CD4-positive, alpha-beta T cell (primary cell): ENCODE measurements around the gene PRF1. TPM values are rescaled to one million over a fixed set of nuclear protein-coding genes. Genes with fewer than 3 reads are reported as not detected.

Experiments
- ATAC-seq: fragments of 200-7000 bp; cut with Tn5 transposase; one replicate; pipeline ENCODE4 v1.10.0; 2022; ENCODE audit warnings: mild to moderate bottlenecking; ENCODE audit not compliant: poor library complexity
- CTCF ChIA-PET: fragments of 350-600 bp; sonication (Branson Sonifier 250); formaldehyde crosslinking; loops from one replicate; lab custom pipeline; 2021; ENCODE audit warnings: antibody characterized with exemption, inconsistent platforms; lab: Charles Lee
- POLR2A ChIA-PET: fragments of 350-600 bp; sonication (Branson Sonifier 250); formaldehyde crosslinking; loops from one replicate; lab custom pipeline; 2021; ENCODE audit warnings: antibody characterized with exemption, inconsistent platforms; lab: Charles Lee
- DNase-seq, 14 experiments: peaks; one replicate each; pipeline ENCODE4 v3.0.0-alpha.2; 2013 to 2020; ENCODE audit warnings: mixed read lengths in 2 of 14
- H3K27ac ChIP-seq, 2 donors: one replicate each; pipeline versions ENCODE4 v1.5.1 to v1.7.0; 2013; ENCODE audit warnings: low read length in 2 of 2, low read depth in 1 of 2, mild to moderate bottlenecking in 1 of 2
- H3K27me3 ChIP-seq, 2 experiments: 1 replicate in 1 of 2; 2 replicates in 1 of 2; pipeline versions ENCODE4 v1.6.1 to v1.7.0; 2013; ENCODE audit warnings: low read length in 2 of 2, control low read depth in 1 of 2, mild to moderate bottlenecking in 1 of 2, moderate library complexity in 1 of 2; ENCODE audit not compliant: insufficient read depth in 2 of 2, control insufficient read depth in 1 of 2
- H3K36me3 ChIP-seq: one replicate; pipeline ENCODE4 v1.6.1; 2013; ENCODE audit warnings: low read length, control low read depth; ENCODE audit not compliant: insufficient read depth
- H3K4me1 ChIP-seq: one replicate; pipeline ENCODE4 v1.6.1; 2013; ENCODE audit warnings: low read length, control low read depth; ENCODE audit not compliant: insufficient read depth
- H3K4me3 ChIP-seq: one replicate; pipeline ENCODE4 v1.5.1; 2013; ENCODE audit warnings: mild to moderate bottlenecking, low read length, moderate library complexity
- H3K9me3 ChIP-seq, 2 experiments: 1 replicate in 1 of 2; 2 replicates in 1 of 2; pipeline versions ENCODE4 v1.6.1 to v1.7.0; 2013; ENCODE audit warnings: low read length in 2 of 2, mild to moderate bottlenecking in 2 of 2, control low read depth in 1 of 2, moderate library complexity in 1 of 2; ENCODE audit not compliant: control insufficient read depth in 1 of 2, insufficient read depth in 1 of 2
- H3K27ac Mint-ChIP-seq: one replicate; pipeline ENCODE4 v1.8.0; 2020; ENCODE audit warnings: mixed read lengths
- H3K27me3 Mint-ChIP-seq: one replicate; pipeline ENCODE4 v1.8.0; 2021; ENCODE audit warnings: mixed read lengths
- H3K36me3 Mint-ChIP-seq: one replicate; pipeline ENCODE4 v1.8.0; 2021; ENCODE audit warnings: low read depth, mixed read lengths
- H3K4me1 Mint-ChIP-seq: one replicate; pipeline ENCODE4 v1.8.0; 2021; ENCODE audit warnings: low read depth, mixed read lengths
- H3K4me3 Mint-ChIP-seq: one replicate; pipeline ENCODE4 v1.8.0; 2020; ENCODE audit warnings: mild to moderate bottlenecking, mixed read lengths
- H3K9me3 Mint-ChIP-seq: one replicate; pipeline ENCODE4 v1.8.0; 2020; ENCODE audit warnings: mixed read lengths
- CTCF ChIP-seq: fragments of 200-600 bp; IDR thresholded peaks from one replicate; pipeline ENCODE4 v1.8.0; 2022; ENCODE audit warnings: antibody characterized with exemption, mild to moderate bottlenecking
- intact Hi-C, 2 experiments: fragments of 100-400 bp; cut with DNase I in 1 of 2; cut with micrococcal nuclease in 1 of 2; formaldehyde crosslinking; loops; one replicate each; pipeline versions ENCODE4 v1.15.1 to v1.9.0; 2023 to 2025; cut with DNase I, micrococcal nuclease
- total RNA-seq, 174 experiments: library from RNA in 2 of 174; stranded (reverse) in 2 of 174; gene quantifications; one replicate each; pipeline ENCODE4 v1.2.3 and lab custom pipeline; 2021 to 2026

PRF1 gene
- total RNA-seq, 2 experiments from 2014 or later: 7.4 to 9.4 TPM

- ChIA-PET CTCF (no interaction called here), POLR2A (no interaction called here)
- no peaks in the 10 kb centered on the region for H3K4me1 Mint-ChIP-seq
- H3K36me3 Mint-ChIP-seq: peaks cover 6% of the 10 kb centered on the region
- TF ChIP-seq CTCF: no peak
- intact Hi-C loops: no loop called here
- peaks cover 0 to 12% of the 10 kb centered on the region in 2 experiments for H3K9me3 ChIP-seq
- ATAC-seq (no peak), DNase-seq (no peak)
- H3K27ac Mint-ChIP-seq: no peak overlapping the region
- no peaks in the 10 kb centered on the region for H3K36me3 ChIP-seq
- H3K4me3 Mint-ChIP-seq: no peak overlapping the region
- no peaks in the 10 kb centered on the region for H3K27me3 ChIP-seq
- H3K27ac ChIP-seq: no peak overlapping the region
- peaks cover 12% of the 10 kb centered on the region for H3K27me3 Mint-ChIP-seq
- peaks cover 6% of the 10 kb centered on the region for H3K4me1 ChIP-seq
- H3K4me3 ChIP-seq: no peak overlapping the region
- peaks cover 14% of the 10 kb centered on the region for H3K9me3 Mint-ChIP-seq
Measured at GRCh38 chr10:70620020-70620289, 17.4 kb upstream of the PRF1 start.

GRCh38 chr10:70619271-70620019 lies 16.9 kb upstream of the PRF1 start:
- TF ChIP-seq CTCF: no peak
- ATAC-seq (no peak), DNase-seq (no peak)
- Histone ChIP-seq H3K27me3 (no peaks in the 10 kb centered on the region), H3K4me3 (no peak overlapping the region), H3K27ac (no peak overlapping the region), H3K36me3 (no peaks in the 10 kb centered on the region), H3K4me1 (peaks cover 6% of the 10 kb centered on the region), H3K9me3 (peaks cover 0 to 12% of the 10 kb centered on the region in 2 experiments)
- H3K27ac Mint-ChIP-seq: no peak overlapping the region
- POLR2A ChIA-PET: no interaction called here
- H3K36me3 Mint-ChIP-seq: peaks cover 6% of the 10 kb centered on the region
- H3K27me3 Mint-ChIP-seq: peaks cover 12% of the 10 kb centered on the region
- no peak overlapping the region for H3K4me3 Mint-ChIP-seq
- peaks cover 14% of the 10 kb centered on the region for H3K9me3 Mint-ChIP-seq
- no peaks in the 10 kb centered on the region for H3K4me1 Mint-ChIP-seq
- CTCF ChIA-PET: no interaction called here
- intact Hi-C loops: no loop called here

GRCh38 chr10:70618663-70619062 lies 16.1 kb upstream of the PRF1 start:
- ChIA-PET POLR2A (no interaction called here), CTCF (no interaction called here)
- no peaks in the 10 kb centered on the region for H3K4me1 Mint-ChIP-seq
- no peak overlapping the region for H3K4me3 Mint-ChIP-seq
- no peak for ATAC-seq
- Histone ChIP-seq H3K4me1 (peaks cover 6% of the 10 kb centered on the region), H3K27ac (no peak overlapping the region), H3K27me3 (no peaks in the 10 kb centered on the region), H3K4me3 (no peak overlapping the region), H3K36me3 (no peaks in the 10 kb centered on the region), H3K9me3 (peaks cover 0 to 12% of the 10 kb centered on the region in 2 experiments)
- peaks cover 14% of the 10 kb centered on the region for H3K9me3 Mint-ChIP-seq
- H3K36me3 Mint-ChIP-seq: peaks cover 6% of the 10 kb centered on the region
- peaks cover 12% of the 10 kb centered on the region for H3K27me3 Mint-ChIP-seq
- no peak for TF ChIP-seq CTCF
- intact Hi-C loops: no loop called here
- H3K27ac Mint-ChIP-seq: no peak overlapping the region
- DNase-seq: no peak
